HG03135 (cell line): ENCODE measurements around the gene C2CD4C.
"Not testable (repeated sequence)": the region's sequence is repeated elsewhere in the genome, so short reads cannot be mapped to it uniquely, and the experiment has no call there.

Experiments used
- ATAC-seq: cut with Tn5 transposase; IDR thresholded peaks from one replicate; pipeline ENCODE4 v1.9.1; 2021; ENCODE audit warnings: mild to moderate bottlenecking, moderate library complexity; ENCODE audit not compliant: unreplicated experiment

C2CD4C gene, protein sequence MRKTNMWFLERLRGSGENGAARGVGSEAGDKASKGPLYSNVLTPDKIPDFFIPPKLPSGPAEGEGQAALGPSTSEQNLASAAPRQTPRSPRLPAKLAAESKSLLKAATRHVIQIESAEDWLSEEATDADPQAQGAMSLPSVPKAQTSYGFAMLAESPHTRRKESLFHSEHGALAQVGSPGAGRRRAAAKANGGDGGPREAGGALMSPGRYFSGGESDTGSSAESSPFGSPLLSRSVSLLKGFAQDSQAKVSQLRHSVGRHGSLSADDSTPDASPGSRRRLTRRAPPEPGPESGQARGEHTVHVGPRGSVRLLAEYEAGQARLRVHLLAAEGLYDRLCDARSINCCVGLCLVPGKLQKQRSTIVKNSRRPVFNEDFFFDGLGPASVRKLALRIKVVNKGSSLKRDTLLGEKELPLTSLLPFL

DNA sequence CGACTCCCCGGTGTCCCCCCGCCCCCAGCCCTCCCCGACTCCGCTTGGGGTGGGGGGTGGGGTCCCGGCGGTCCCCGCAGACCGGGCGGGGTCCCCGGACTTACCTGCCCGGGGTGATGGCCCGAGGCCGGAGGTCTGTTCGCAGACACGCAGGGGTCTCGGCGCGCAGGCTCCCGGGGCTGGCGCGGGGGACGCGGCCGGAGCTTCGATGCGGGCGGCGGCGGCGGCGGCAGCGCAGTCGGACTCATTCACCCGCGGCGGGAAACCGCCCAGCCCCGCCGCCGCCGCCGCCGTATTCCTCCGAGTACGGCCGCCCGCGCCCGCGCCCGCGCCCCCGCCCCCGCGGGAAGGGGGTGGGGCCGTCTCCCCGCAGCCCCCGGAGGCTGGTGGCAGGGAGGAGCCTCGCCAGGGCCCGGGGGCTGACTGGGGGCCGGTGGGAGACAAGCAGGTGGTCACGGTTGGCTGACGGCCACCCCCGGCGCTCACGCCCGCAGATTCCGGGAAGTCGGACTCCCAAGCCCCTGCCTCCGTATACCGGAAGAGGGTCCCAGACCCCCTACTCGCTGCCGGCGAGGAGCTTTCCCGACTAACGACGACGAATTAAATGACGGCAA lies at the start of gene C2CD4C:
TSS of gene C2CD4C (minus strand) at position 246 of the 614 bp plus-strand sequence. CDS start 786 bp downstream, outside the sequence.
- ATAC-seq = no peak

DNA sequence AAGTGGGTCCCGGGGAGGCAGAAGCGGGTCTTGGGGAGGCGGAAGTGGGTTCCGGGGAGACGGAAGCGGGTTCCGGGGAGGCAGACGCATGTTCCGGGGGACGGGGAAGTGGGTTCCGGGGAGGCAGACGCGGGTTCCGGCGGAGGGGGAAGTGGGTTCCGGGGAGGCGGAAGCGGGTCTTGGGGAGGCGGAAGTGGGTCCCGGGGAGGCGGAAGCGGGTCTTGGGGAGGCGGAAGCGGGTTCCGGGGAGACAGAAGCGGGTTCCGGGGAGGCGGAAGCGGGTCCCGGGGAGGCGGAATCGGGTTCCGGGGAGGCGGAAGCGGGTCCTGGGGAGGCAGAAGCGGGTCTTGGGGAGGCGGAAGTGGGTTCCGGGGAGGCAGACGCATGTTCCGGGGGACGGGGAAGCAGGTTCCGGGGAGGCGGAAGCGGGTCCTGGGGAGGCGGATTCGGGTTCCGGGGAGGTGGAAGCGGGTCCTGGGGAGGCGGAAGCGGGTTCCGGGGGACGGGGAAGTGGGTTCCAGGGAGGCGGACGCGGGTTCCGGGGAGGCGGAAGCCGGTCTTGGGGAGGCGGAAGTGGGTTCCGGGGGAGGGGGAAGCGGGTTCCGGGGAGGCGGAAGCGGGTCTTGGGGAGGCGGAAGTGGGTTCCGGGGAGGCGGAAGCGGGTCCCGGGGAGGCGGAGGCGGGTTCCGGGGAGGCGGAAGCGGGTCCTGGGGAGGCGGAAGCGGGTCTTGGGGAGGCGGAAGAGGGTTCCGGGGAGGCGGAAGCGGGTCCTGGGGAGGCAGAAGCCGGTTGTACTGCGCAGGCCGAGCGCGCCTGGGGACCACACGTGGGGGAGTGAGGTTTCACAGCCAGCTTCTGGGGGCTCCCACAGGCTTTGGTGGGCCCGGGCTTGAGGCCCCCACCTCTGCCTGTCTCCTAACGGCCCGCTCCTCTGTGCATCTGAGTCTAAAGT lies 49.4 kb upstream of the C2CD4C start:
- ATAC-seq = no peak

DNA sequence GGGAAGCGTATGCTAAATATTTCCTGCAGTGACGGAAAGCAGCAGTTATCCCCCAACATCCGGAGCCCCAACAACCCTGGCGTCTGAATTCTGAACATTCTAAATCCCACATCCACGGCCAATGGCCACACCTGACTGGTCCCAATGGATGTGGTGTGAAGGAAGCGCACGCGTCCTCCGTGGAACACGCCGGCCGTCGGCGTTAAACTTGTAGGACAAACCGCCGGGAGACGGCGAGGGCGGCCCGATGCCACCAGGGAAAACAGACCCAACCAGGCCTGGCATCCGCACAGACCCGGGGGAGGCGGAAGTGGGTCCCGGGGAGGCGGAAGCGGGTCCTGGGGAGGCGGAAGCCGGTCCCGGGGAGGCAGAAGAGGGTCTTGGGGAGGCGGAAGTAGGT lies 48.7 kb upstream of the C2CD4C start:
- ATAC-seq = no peak

DNA sequence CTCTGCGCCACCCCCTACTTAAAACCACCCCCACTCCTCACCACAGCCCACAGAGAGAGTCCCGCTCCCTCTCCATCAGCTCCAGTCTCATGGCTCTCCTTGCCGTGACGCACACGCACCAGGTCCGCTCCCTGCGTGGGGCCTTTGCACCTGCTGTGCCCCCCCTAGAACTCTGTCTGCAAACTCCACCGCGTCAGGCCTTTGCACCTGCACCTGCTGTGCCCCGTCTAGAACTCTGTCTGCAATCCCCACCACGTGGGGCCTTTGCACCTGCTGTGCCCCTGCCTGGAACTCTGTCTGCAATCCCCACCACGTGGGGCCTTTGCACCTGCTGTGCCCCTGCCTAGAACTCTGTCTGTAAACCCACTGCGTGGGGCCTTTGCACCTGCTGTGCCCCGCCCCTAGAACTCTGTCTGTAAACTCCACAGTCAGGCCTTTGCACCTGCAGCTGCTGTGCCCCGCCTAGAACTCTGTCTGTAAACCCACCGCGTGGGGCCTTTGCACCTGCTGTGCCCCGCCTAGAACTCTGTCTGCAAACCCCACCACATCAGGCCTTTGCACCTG lies 47.7 kb upstream of the C2CD4C start:
- no peak for ATAC-seq

DNA sequence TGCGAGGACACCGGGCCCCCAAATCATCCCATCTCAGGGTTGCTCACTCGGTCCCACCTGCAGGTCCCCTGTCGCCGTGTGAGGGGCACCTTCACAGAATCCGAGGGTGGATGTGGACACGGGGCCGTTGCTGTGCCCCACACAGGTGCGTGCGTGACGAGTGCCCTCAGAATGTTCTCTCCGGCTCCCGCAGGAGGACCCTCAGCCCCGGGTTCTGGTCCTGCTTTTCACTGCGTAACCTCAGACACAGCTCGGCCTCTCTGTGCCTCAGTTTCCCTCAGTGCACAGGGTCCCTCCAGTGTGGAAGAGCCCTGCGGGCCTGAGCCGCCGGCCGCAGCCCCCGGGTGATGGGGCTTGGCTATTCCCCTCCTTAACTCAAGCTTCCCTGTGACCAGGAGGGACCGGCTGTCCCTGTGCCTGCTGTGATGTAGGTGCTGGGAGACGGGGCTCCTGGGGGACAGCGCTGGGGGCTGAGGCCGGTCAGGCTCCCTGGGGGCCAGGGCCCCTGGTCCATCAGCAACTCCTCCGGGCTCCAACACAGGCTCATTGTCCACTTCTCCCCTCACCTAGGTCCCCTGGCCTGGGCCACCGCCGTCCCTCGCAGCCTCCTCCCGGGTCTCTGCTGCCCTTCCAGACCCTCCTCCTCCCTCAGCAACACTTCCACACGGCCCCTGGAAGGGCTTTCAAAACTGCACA lies 47.1 kb upstream of the C2CD4C start:
- no peak for ATAC-seq

DNA sequence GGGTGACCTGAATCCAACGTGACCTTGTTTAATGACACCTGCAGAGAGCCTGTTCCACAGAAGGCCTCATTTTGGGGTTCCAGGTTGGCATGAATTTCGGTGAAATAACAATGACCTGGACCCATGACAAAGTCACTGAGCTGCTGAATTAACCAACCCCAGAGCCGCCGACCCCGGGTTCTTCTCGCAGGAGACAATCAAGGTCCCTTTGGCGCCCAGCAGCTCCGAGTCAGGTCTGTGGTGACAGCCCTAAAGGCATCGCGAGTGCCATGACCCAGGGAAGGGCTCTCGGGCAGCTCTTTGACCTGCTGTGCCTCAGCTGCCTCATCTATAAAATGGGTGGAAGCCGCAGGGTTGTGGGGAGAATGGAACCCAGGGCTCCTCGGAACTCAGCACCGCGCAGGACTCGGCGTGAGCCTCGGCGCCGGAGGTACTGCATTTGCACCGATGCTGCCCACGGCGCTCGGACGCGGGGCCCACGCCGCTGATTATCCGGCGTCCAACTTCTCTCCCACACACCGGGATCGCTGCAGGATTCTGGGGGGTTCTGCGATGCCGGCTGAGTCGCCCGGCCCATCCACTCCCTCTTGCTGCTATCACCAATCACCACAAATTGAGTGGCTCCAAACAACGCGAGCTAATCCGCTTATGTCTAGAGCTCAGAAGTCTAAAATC lies 46.2 kb upstream of the C2CD4C start:
- no peak for ATAC-seq

DNA sequence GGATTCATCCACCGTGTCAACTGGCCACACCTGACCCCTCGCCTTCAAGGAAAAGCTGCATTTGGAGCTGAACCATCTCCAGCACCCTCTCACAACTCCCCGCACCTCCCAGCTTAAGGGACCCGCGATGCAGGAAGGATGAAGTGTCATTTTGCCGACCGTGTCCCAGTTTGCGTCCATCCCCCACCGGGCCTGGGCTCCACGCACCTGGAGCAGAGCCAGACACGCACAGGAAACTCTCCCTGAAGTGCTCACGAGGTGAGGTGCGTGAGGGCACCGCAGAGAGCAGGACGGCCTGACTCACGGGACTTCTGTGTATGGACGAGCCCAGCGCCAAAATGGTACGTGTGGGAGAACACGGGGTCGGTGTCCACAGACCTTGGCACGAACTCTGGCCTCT lies 44.7 kb upstream of the C2CD4C start:
- no peak for ATAC-seq

DNA sequence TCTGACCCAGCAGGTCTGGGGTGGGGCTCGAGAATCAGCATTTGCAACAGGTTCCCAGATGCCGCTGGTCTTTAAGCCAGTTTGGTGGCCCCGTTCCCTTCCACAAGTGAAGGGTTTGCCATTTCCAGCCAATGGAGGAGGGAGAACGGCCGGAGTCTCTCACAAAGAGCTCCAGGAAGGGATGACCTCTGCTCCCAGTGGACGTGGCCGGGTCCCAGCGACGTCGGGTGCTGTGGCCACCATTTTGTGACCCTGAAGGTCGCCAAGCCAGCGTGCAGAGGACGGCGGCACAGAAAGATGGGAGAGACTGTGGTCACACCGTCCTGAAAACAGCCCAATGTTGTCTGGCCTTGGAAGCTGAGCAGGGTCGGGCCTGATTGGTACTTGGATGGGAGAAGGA lies 43.9 kb upstream of the C2CD4C start:
- no peak for ATAC-seq

DNA sequence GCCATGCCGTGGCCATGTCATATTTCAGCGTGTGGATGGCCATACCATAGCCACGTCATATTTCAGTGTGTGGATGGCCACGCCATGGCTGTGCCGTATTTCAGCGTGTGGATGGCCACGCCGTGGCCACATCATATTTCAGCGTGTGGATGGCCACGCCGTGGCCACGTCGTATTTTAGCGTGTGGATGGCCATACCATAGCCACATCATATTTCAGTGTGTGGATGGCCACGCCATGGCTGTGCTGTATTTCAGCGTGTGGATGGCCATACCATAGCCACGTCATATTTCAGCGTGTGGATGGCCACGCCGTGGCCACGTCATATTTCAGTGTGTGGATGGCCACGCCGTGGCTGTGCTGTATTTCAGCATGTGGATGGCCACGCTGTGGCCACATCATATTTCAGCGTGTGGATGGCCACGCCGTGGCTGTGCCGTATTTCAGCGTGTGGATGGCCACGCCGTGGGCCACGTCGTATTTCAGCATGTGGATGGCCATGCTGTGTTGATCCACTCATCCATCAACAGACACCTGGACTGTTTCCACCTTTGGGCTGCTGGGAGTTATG lies 42.0 kb upstream of the C2CD4C start:
- ATAC-seq = not testable (repeated sequence)

DNA sequence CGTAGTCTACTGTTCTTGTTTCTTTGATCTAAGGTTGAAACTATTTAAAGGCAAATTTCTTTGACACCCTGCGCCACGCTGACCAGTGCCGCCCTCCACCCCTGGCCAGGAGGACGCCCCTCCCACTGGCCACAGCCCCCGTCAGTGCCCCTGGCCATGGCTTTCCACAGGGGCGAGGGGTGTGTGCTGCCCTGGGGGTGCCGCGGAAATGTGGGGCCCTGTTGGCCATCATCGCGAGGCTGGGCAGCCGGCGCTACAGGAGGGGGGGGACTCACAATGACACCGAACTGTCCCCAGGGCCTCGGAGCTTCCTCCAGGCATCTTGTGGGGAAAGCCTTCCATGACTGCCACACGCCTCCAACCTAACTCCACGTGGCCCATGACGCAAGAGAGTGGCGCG lies 41.0 kb upstream of the C2CD4C start:
- ATAC-seq = no peak

DNA sequence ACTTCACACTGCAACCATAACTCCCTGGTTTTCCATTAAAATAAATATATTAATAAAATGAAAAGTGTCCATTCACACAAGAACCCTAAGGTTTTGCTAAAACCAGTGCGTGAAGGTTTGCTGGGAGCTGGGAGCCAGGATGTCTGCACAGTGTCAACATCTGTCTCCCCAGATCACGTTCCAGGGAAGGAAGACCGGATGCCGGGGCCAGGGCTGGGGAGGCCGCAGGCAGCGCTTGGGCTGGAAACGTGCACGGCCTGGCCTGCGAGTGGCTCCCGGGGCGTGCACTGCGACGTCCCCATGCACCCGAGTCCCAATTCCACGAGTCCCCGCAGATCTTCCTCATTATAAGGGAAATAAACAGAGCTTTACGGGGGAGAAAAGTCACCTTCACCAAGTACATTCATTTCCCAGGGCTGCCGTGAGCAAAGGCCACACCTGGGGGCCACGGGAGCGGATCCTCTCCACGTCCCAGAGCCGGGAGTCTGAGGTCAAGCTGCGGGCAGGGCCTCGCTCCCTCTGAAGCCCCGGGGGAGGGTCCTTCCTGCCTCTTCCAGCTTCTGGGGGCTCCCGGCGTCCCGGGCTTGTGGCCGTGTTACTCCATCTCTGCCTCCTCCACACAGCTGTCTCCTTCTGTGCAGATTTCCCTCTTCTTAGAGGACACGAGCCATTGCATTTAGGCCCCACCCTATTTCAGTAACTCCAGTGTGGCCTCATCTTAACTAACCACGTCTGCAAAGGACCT lies 39.0 kb upstream of the C2CD4C start:
- ATAC-seq = no peak

DNA sequence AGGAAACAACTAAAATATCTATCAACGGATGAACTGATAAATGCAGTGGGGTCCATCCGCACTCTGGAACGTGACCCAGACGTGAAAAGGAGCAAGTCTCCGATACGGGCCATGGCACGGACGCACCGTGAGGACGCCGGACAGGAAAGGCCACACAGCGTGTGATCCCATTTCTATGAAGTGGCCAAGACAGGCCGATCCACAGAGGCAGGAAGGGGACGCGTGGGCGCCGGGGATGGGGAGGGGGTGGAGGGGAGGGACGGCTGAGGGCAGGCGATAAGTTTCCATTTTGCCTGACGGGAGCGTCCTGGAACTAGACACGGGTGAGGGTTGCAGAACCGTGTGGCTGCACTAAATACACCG lies 38.1 kb upstream of the C2CD4C start:
- ATAC-seq = no peak

DNA sequence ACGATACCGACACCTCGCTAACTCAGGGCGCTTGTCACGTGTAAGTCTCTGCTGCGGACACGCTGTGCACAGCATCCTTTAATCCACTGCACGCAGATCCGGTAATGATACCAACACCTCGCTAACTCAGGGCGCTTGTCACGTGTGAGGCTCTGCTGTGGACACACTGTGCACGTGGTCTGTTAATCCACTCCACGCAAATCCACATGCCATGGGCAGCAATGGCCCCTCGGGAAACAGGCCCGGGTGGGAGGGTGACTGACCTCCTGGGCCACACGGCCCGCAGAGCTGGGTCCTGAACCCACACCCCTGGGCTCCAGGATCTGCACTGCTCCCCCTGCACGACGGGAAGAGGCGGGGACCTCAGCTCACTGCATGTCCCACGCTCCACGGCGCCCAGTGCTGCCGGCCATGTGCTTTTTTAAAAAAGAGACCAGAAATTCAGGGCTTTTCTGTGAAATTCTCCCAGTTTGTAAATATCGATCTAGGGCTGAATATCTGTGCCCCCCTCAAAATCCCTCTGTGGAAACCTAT lies 35.8 kb upstream of the C2CD4C start:
- ATAC-seq = no peak

DNA sequence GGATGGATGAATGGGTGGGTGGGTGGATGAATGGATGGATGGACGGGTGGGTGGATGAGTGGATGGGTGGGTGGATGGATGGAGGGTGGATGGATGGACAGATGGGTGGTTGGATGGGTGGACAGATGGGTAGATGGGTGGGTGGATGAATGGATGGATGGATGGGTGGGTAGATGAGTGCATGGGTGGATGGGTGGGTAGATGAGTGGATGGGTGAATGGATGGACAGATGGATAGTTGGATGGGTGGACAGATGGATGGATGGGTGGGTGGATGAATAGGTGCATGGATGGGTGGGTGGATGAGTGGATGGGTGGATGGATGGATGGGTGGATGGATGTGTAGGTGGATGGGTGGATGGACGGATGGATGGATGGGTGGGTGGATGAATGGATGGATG lies 34.1 kb upstream of the C2CD4C start:
- ATAC-seq = no peak

DNA sequence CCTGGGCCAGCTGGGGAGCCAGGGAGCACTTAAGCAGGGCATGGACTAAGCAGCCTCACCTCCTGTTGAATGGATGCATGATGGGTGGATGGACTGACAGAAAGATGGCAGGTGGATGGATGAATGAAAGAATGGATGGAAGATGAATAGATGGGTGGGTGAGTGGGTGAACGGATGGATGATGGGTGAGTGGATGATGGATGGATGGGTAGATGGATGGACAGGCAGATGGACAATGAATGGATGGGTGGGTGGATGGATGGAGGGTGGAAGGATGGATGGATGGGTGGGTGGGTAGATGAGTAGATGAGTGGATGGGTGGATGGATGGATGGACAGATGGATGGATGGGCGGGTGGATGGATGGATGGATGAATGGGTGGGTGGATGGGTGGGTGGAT lies 33.1 kb upstream of the C2CD4C start:
- no peak for ATAC-seq

DNA sequence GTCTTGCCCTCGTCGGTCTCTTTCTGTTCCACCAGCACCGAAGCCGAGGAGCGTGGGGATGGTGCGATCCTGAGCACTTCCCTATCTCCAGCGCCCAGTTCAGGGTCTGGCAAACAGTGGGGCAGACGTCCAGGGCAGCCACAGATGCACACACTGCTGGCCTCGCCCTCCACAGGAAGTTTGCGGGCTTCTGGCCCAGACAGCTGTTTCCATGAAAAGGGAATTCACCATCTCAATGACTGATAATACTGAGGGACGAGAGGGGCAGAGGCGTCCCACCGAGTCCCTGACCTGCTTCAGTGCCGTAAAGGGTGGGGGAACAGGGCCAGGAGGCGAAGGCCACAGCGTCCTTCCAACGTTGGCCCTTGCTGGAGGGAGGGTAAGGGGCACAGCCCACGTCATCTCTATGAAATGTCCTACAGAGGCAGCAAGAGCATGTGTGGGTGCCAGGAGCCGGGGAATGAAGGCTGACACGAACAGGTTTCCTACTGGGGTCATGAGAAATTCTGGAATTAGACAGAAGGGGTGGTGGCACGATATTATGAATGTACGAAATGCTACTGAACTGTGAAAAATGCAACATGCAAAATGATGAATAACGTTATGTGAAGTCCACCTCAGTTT lies 32.4 kb upstream of the C2CD4C start:
- ATAC-seq = no peak

DNA sequence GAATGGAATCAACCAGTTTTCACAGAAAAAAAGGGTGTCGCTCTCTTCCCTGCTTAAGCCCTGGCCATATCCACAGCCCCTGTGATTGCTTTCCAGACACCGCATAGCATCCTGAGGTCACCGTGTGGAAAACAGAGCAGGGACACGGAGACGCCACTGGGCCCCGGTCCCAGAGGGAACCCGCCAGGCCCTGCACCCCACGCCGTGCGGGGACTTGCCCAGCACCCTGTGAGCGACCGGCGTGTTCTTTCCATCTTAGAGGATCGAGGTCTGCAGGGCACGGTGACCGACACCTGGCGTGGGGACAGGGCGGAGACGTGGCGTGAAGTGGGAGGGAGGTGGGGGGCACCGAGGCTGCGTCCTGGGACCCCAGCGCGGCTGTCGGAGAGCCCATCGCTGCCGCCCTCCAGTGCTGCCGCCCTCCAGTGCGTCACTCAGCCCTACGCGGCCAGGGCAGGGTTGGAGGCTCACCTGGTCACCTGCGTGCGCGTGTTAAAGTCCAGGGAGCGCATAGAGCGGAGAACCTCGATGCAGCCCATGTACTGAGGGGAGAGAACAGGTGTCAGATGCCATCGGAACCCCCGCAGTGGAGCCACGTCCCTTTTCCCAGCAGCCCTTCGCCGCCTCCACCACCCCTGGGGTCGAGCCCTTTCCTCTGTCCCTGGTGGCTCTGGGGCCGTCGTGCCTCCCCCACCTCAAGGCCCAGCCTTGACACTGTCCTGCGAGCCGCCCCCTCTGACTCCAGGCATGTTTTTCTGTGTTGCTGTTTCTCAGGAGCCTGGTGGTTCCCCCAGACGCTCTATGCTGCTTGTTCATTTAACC lies 31.7 kb upstream of the C2CD4C start:
- ATAC-seq = no peak
